Breast epithelium (tissue), 3 donors: ENCODE data around the gene SGPP1.

ENCODE experiments used
- POLR2AphosphoS5 ChIP-seq, 3 donors: sonication (generic); formaldehyde crosslinking; IDR thresholded peaks; one replicate each; pipeline ENCODE4 v1.6.1; 2017; ENCODE audit warnings: antibody characterized with exemption in 3 of 3
- TF ChIP-seq, protein P1 (sequence below), 3 donors: fragments of 450-650 bp; IDR thresholded peaks; one replicate each; pipeline ENCODE4 v1.5.1; 2016 to 2017; ENCODE audit warnings: antibody characterized with exemption in 3 of 3, mild to moderate bottlenecking in 3 of 3, moderate library complexity in 3 of 3

DNA sequence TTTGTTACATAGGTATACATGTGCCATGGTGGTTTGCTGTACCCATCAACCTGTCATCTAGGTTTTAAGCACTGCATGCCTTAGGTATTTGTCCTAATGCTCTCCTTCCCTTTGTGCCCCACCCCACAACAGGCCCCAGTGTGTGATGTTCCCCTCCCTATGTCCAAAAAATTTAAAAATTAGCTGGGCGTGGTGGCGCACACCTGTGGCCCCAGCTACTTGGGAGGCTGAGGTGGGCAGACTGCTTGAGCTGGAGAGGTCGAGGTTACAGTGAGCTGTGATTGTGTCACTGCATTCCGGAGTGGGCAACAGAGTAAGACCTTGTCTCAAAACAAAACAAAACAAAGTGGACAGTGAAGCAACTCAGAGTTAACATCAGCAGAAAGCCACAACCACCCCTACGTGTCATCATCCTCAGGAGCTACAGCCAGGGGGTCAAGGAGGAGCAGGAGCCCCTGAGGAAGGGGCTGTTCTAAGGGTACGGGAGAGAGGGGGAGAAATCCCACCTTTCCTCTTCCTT is 36.8 kb upstream of the SGPP1 start:
- TF ChIP-seq POLR2AphosphoS5 (IDR thresholded peaks at IDR 0.05): no peak
- TF ChIP-seq, protein P1, sequence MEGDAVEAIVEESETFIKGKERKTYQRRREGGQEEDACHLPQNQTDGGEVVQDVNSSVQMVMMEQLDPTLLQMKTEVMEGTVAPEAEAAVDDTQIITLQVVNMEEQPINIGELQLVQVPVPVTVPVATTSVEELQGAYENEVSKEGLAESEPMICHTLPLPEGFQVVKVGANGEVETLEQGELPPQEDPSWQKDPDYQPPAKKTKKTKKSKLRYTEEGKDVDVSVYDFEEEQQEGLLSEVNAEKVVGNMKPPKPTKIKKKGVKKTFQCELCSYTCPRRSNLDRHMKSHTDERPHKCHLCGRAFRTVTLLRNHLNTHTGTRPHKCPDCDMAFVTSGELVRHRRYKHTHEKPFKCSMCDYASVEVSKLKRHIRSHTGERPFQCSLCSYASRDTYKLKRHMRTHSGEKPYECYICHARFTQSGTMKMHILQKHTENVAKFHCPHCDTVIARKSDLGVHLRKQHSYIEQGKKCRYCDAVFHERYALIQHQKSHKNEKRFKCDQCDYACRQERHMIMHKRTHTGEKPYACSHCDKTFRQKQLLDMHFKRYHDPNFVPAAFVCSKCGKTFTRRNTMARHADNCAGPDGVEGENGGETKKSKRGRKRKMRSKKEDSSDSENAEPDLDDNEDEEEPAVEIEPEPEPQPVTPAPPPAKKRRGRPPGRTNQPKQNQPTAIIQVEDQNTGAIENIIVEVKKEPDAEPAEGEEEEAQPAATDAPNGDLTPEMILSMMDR (IDR thresholded peaks at IDR 0.05): no peak
